GM21737 (cell line): ENCODE results near the gene LSP1.

ENCODE experiments used
- ATAC-seq: cut with Tn5 transposase; IDR thresholded peaks from one replicate; pipeline ENCODE4 v1.9.1; 2021; ENCODE audit warnings: mild to moderate bottlenecking, moderate library complexity; ENCODE audit not compliant: unreplicated experiment

Gene LSP1

GRCh38 chr11:1824221-1825038, 28.5 kb upstream of the LSP1 start:
- ATAC-seq: no peak

- ATAC-seq: no peak
Measured at GRCh38 chr11:1825039-1825740, 27.7 kb upstream of the LSP1 start.

- ATAC-seq: no peak
Measured at GRCh38 chr11:1825785-1826451, 27.0 kb upstream of the LSP1 start.

GRCh38 chr11:1826552-1827094, 26.3 kb upstream of the LSP1 start:
- ATAC-seq: no peak

GRCh38 chr11:1827095-1827813, 25.6 kb upstream of the LSP1 start:
- no peak for ATAC-seq

GRCh38 chr11:1827931-1828330, 25.0 kb upstream of the LSP1 start:
- ATAC-seq: no peak

GRCh38 chr11:1828542-1828941, 24.3 kb upstream of the LSP1 start:
- ATAC-seq: no peak

- no peak for ATAC-seq
Measured at GRCh38 chr11:1829039-1829820, 23.7 kb upstream of the LSP1 start.

GRCh38 chr11:1830004-1830321, 22.9 kb upstream of the LSP1 start:
- ATAC-seq: no peak

- no peak for ATAC-seq
Measured at GRCh38 chr11:1830322-1831223, 22.3 kb upstream of the LSP1 start.

GRCh38 chr11:1831338-1832210, 21.3 kb upstream of the LSP1 start:
- no peak for ATAC-seq

GRCh38 chr11:1832211-1832919, 20.5 kb upstream of the LSP1 start:
- ATAC-seq: no peak

GRCh38 chr11:1832920-1833295, 20.0 kb upstream of the LSP1 start:
- ATAC-seq: no peak

- ATAC-seq: no peak
Measured at GRCh38 chr11:1834062-1834610, 18.7 kb upstream of the LSP1 start.

GRCh38 chr11:1834779-1835670, 17.9 kb upstream of the LSP1 start, which contains the start of gene SYT8:
Gene SYT8 (plus strand): TSS chr11:1834990. CDS start chr11:1835106, 116 bp downstream.
- ATAC-seq: no peak

- no peak for ATAC-seq
Measured at GRCh38 chr11:1835671-1836010, 17.2 kb upstream of the LSP1 start.
